HepG2 (cell line): ENCODE data around the gene TTBK1. TPM values are rescaled to one million over a fixed set of nuclear protein-coding genes. Genes with fewer than 3 reads are reported as not detected.
A peak's percentile ranks its signal among the peaks of the same experiment; 100 is the strongest.

Experiments used
- BORCS8-MEF2B ChIP-seq: sonication (generic); formaldehyde crosslinking; IDR thresholded peaks from 2 replicates; pipeline ENCODE4 v1.8.0; 2022; ENCODE audit warnings: mild to moderate bottlenecking, missing genetic modification reagents
- CREM ChIP-seq, 2 experiments: sonication (generic) in 1 of 2; formaldehyde crosslinking in 1 of 2; IDR thresholded peaks; 2 replicates each; pipeline versions ENCODE4 v1.4.0 to v1.6.1; 2016 to 2020; ENCODE audit warnings: antibody characterized with exemption in 1 of 2, mild to moderate bottlenecking in 1 of 2, missing genetic modification reagents in 1 of 2
- GMEB2 ChIP-seq: IDR thresholded peaks from 2 replicates; pipeline ENCODE4 v1.6.1; 2016; ENCODE audit warnings: missing biosample characterization, missing genetic modification reagents, low read depth
- GTF3A ChIP-seq: sonication (generic); formaldehyde crosslinking; conservative IDR thresholded peaks from 2 replicates; pipeline ENCODE4 v1.4.0; 2020; ENCODE audit warnings: mild to moderate bottlenecking, missing genetic modification reagents
- HOXA3 ChIP-seq: sonication (generic); formaldehyde crosslinking; IDR thresholded peaks from 2 replicates; pipeline ENCODE4 v1.5.0; 2020; ENCODE audit warnings: missing genetic modification reagents
- ISX ChIP-seq: sonication (generic); formaldehyde crosslinking; conservative IDR thresholded peaks from 2 replicates; pipeline ENCODE4 v1.5.0; 2020; ENCODE audit warnings: missing genetic modification reagents
- KIAA2018 ChIP-seq: sonication (generic); formaldehyde crosslinking; IDR thresholded peaks from 2 replicates; pipeline ENCODE4 v1.5.0; 2020; ENCODE audit warnings: mild to moderate bottlenecking, missing genetic modification reagents, borderline replicate concordance
- NFKB2 ChIP-seq: sonication (generic); formaldehyde crosslinking; IDR thresholded peaks from 2 replicates; pipeline ENCODE4 v1.4.0; 2020; ENCODE audit warnings: missing genetic modification reagents, borderline replicate concordance
- TEAD2 ChIP-seq: sonication (generic); formaldehyde crosslinking; IDR thresholded peaks from 2 replicates; pipeline ENCODE4 v1.9.0; 2021; ENCODE audit warnings: missing genetic modification reagents
- TOPORS ChIP-seq: sonication (generic); formaldehyde crosslinking; IDR thresholded peaks from 2 replicates; pipeline ENCODE4 v1.8.0; 2023; ENCODE audit warnings: mild to moderate bottlenecking, missing genetic modification reagents
- ZNF513 ChIP-seq: sonication (generic); formaldehyde crosslinking; conservative IDR thresholded peaks from 2 replicates; pipeline ENCODE4 v1.5.0; 2020; ENCODE audit warnings: missing genetic modification reagents
- ZNF543 ChIP-seq: sonication (generic); formaldehyde crosslinking; IDR thresholded peaks from 2 replicates; pipeline ENCODE4 v1.4.0; 2020; ENCODE audit warnings: mild to moderate bottlenecking, missing genetic modification reagents
- ZNF576 ChIP-seq: sonication (generic); formaldehyde crosslinking; IDR thresholded peaks from 2 replicates; pipeline ENCODE4 v1.4.0; 2020; ENCODE audit warnings: mild to moderate bottlenecking, missing genetic modification reagents
- polyA plus RNA-seq, 8 experiments: library from polyadenylated mRNA; depleted of rRNA in 3 of 8; stranded (reverse) in 7 of 8; unstranded in 1 of 8; fragments of >200 nt; fragmentation: Illumina TruSeq in 4 of 8; extraction: Trizol in 4 of 8; gene quantifications; 2 replicates each; pipeline versions ENCODE4 v1.2.1 to v1.2.3, GENCODE V29; 2011 to 2016; ENCODE audit warnings: low read depth in 4 of 8, missing spikeins in 1 of 8, mixed read lengths in 1 of 8; ENCODE audit not compliant: insufficient read depth in 1 of 8
- total RNA-seq, 5 experiments: library from RNA; depleted of rRNA; stranded (reverse); fragments of >200 nt; fragmentation: Illumina TruSeq; extraction: Trizol; gene quantifications; 2 replicates each; pipeline ENCODE4 v1.2.3, GENCODE V29; 2016; ENCODE audit warnings: low read depth in 1 of 5
- TF ChIP-seq, protein P1 (sequence below): IDR thresholded peaks from 2 replicates; pipeline ENCODE4 v1.6.1; 2018; ENCODE audit warnings: missing genetic modification reagents
- TF ChIP-seq, protein P2 (sequence below): sonication (generic); formaldehyde crosslinking; IDR thresholded peaks from 2 replicates; pipeline ENCODE4 v1.4.0; 2020; ENCODE audit warnings: missing genetic modification reagents

The TTBK1 gene
- total and polyA plus RNA-seq, 2 of the 13 experiments (the other 11 are each of a cell fraction or from before 2014, with no cell fraction given): 0.24 to 0.33 TPM

GRCh38 chr6:43278524-43279078 lies 35.3 kb downstream of the TTBK1 start (continued):
- TF ChIP-seq KIAA2018 (CRISPR knock-in tag) (no peak), TOPORS (CRISPR knock-in tag) (no peak), TEAD2 (CRISPR knock-in tag) (no peak), ISX (no peak), ZNF576 (CRISPR knock-in tag) (no peak), GTF3A (0 out of 2 replicates have a peak, but pooled peaks have one; percentile 33), GMEB2 (CRISPR knock-in tag) (no peak), ZNF513 (CRISPR knock-in tag) (no peak), HOXA3 (CRISPR knock-in tag) (peak; percentile 75; the same call in 1 of the 2 replicates), CREM (IDR thresholded peaks at IDR 0.05) (peak; percentile 47; the same call in 1 of the 2 replicates), CREM (CRISPR knock-in tag; IDR thresholded peaks at IDR 0.05) (no peak), NFKB2 (CRISPR knock-in tag) (no peak), BORCS8-MEF2B (CRISPR knock-in tag) (no peak; the same call in 1 of the 2 replicates), ZNF543 (peak; percentile 81; the same call in 1 of the 2 replicates)
- TF ChIP-seq, protein P1, sequence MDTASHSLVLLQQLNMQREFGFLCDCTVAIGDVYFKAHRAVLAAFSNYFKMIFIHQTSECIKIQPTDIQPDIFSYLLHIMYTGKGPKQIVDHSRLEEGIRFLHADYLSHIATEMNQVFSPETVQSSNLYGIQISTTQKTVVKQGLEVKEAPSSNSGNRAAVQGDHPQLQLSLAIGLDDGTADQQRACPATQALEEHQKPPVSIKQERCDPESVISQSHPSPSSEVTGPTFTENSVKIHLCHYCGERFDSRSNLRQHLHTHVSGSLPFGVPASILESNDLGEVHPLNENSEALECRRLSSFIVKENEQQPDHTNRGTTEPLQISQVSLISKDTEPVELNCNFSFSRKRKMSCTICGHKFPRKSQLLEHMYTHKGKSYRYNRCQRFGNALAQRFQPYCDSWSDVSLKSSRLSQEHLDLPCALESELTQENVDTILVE (CRISPR knock-in tag): 0 out of 2 replicates have a peak, but pooled peaks have one; percentile 16
- TF ChIP-seq, protein P2, sequence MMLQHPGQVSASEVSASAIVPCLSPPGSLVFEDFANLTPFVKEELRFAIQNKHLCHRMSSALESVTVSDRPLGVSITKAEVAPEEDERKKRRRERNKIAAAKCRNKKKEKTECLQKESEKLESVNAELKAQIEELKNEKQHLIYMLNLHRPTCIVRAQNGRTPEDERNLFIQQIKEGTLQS (CRISPR knock-in tag): no peak
